Liver (tissue), 3 donors: ENCODE results near the gene CSNK1D.

Experiments
- EGR1 ChIP-seq, 2 donors: IDR thresholded peaks; 2 replicates each; pipeline ENCODE4 v1.6.1; 2016 to 2018; ENCODE audit warnings: antibody characterized with exemption in 2 of 2, low read depth in 2 of 2
- GABPA ChIP-seq, 2 donors: IDR thresholded peaks in 1 of 2; conservative IDR thresholded peaks in 1 of 2; 2 replicates each; pipeline ENCODE4 v1.6.1; 2016; ENCODE audit warnings: antibody characterized with exemption in 2 of 2, mild to moderate bottlenecking in 1 of 2, moderate library complexity in 1 of 2
- JUND ChIP-seq, 2 donors: IDR thresholded peaks; 2 replicates each; pipeline ENCODE4 v1.6.1; 2016; ENCODE audit warnings: antibody characterized with exemption in 2 of 2
- NR2F2 ChIP-seq: IDR thresholded peaks from 2 replicates; pipeline ENCODE4 v1.6.1; 2016; ENCODE audit warnings: antibody characterized with exemption
- RAD21 ChIP-seq, 2 donors: IDR thresholded peaks; 2 replicates each; pipeline ENCODE4 v1.6.1; 2016; ENCODE audit warnings: antibody characterized with exemption in 2 of 2, mild to moderate bottlenecking in 2 of 2
- RXRA ChIP-seq, 2 donors: IDR thresholded peaks; 2 replicates each; pipeline ENCODE4 v1.6.1; 2017 to 2018; ENCODE audit warnings: antibody characterized with exemption in 2 of 2, mild to moderate bottlenecking in 1 of 2
- SP1 ChIP-seq: IDR thresholded peaks from 2 replicates; pipeline ENCODE4 v1.6.1; 2018; ENCODE audit warnings: antibody characterized with exemption, mild to moderate bottlenecking
- TAF1 ChIP-seq: conservative IDR thresholded peaks from 2 replicates; pipeline ENCODE4 v1.6.1; 2016; ENCODE audit warnings: antibody characterized with exemption, mild to moderate bottlenecking
- YY1 ChIP-seq: IDR thresholded peaks from 2 replicates; pipeline ENCODE4 v1.6.1; 2016; ENCODE audit warnings: antibody characterized with exemption, mild to moderate bottlenecking
- TF ChIP-seq, protein P1 (sequence below): fragments of 150-350 bp; IDR thresholded peaks from 2 replicates; pipeline ENCODE4 v1.5.1; 2017; ENCODE audit warnings: improper control_type of control experiment, low read depth, low read length; ENCODE audit not compliant: missing input control
- TF ChIP-seq, protein P2 (sequence below): IDR thresholded peaks from 2 replicates; pipeline ENCODE4 v1.6.1; 2016; ENCODE audit warnings: antibody characterized with exemption, mild to moderate bottlenecking
- TF ChIP-seq, protein P3 (sequence below): IDR thresholded peaks from 2 replicates; pipeline ENCODE4 v1.6.1; 2016; ENCODE audit warnings: antibody characterized with exemption
- TF ChIP-seq, protein P4 (sequence below): IDR thresholded peaks from 2 replicates; pipeline ENCODE4 v1.6.1; 2016; ENCODE audit warnings: antibody characterized with exemption
- TF ChIP-seq, protein P5 (sequence below): IDR thresholded peaks from 2 replicates; pipeline ENCODE4 v1.6.1; 2016; ENCODE audit warnings: antibody characterized with exemption
- donor health status: healthy.
- donor health status: healthy.

DNA sequence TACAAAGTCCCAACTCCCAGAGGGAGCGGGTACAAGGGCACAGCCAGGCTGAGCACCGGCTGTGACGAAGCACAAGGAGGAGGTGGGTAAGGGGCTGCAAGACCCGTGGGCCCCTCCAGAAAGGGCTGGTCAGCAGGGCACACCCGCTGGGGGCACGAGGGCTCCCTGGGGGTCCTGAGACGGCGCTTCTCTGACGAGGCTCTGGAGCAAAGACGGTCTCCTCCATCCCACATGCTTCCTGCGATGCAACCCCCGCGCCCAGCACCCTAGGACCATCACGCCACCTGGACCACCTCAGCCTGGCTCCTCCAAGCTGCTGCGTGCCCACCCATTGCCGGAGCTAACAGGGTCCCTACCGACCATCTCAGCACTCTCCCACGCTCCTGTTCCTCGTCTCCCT is 69.6 kb downstream of the CSNK1D start:
- TF ChIP-seq, protein P1, sequence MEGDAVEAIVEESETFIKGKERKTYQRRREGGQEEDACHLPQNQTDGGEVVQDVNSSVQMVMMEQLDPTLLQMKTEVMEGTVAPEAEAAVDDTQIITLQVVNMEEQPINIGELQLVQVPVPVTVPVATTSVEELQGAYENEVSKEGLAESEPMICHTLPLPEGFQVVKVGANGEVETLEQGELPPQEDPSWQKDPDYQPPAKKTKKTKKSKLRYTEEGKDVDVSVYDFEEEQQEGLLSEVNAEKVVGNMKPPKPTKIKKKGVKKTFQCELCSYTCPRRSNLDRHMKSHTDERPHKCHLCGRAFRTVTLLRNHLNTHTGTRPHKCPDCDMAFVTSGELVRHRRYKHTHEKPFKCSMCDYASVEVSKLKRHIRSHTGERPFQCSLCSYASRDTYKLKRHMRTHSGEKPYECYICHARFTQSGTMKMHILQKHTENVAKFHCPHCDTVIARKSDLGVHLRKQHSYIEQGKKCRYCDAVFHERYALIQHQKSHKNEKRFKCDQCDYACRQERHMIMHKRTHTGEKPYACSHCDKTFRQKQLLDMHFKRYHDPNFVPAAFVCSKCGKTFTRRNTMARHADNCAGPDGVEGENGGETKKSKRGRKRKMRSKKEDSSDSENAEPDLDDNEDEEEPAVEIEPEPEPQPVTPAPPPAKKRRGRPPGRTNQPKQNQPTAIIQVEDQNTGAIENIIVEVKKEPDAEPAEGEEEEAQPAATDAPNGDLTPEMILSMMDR, result no peak
- TF ChIP-seq RAD21 (IDR thresholded peaks at IDR 0.05) (no peak), YY1 (no peak), JUND (IDR thresholded peaks at IDR 0.05) (no peak), NR2F2 (no peak), GABPA (IDR thresholded peaks at IDR 0.05 in 1 of 2, conservative IDR thresholded peaks at IDR 0.05 in 1 of 2) (no peak), TAF1 (no peak), EGR1 (IDR thresholded peaks at IDR 0.05; ENCODE audit: low read depth in 2 of 2) (no peak), SP1 (no peak), RXRA (IDR thresholded peaks at IDR 0.05) (no peak)
- TF ChIP-seq, protein P2, sequence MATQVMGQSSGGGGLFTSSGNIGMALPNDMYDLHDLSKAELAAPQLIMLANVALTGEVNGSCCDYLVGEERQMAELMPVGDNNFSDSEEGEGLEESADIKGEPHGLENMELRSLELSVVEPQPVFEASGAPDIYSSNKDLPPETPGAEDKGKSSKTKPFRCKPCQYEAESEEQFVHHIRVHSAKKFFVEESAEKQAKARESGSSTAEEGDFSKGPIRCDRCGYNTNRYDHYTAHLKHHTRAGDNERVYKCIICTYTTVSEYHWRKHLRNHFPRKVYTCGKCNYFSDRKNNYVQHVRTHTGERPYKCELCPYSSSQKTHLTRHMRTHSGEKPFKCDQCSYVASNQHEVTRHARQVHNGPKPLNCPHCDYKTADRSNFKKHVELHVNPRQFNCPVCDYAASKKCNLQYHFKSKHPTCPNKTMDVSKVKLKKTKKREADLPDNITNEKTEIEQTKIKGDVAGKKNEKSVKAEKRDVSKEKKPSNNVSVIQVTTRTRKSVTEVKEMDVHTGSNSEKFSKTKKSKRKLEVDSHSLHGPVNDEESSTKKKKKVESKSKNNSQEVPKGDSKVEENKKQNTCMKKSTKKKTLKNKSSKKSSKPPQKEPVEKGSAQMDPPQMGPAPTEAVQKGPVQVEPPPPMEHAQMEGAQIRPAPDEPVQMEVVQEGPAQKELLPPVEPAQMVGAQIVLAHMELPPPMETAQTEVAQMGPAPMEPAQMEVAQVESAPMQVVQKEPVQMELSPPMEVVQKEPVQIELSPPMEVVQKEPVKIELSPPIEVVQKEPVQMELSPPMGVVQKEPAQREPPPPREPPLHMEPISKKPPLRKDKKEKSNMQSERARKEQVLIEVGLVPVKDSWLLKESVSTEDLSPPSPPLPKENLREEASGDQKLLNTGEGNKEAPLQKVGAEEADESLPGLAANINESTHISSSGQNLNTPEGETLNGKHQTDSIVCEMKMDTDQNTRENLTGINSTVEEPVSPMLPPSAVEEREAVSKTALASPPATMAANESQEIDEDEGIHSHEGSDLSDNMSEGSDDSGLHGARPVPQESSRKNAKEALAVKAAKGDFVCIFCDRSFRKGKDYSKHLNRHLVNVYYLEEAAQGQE, result no peak
- TF ChIP-seq, protein P3, sequence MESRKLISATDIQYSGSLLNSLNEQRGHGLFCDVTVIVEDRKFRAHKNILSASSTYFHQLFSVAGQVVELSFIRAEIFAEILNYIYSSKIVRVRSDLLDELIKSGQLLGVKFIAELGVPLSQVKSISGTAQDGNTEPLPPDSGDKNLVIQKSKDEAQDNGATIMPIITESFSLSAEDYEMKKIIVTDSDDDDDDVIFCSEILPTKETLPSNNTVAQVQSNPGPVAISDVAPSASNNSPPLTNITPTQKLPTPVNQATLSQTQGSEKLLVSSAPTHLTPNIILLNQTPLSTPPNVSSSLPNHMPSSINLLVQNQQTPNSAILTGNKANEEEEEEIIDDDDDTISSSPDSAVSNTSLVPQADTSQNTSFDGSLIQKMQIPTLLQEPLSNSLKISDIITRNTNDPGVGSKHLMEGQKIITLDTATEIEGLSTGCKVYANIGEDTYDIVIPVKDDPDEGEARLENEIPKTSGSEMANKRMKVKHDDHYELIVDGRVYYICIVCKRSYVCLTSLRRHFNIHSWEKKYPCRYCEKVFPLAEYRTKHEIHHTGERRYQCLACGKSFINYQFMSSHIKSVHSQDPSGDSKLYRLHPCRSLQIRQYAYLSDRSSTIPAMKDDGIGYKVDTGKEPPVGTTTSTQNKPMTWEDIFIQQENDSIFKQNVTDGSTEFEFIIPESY, result no peak
- TF ChIP-seq, protein P4, sequence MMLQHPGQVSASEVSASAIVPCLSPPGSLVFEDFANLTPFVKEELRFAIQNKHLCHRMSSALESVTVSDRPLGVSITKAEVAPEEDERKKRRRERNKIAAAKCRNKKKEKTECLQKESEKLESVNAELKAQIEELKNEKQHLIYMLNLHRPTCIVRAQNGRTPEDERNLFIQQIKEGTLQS, result no peak
- TF ChIP-seq, protein P5, sequence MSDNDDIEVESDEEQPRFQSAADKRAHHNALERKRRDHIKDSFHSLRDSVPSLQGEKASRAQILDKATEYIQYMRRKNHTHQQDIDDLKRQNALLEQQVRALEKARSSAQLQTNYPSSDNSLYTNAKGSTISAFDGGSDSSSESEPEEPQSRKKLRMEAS, result no peak
